GM21723 (cell line): ENCODE measurements around the gene GPR141.

ENCODE experiments used
- ATAC-seq: cut with Tn5 transposase; IDR thresholded peaks from one replicate; pipeline ENCODE4 v1.9.1; 2021; ENCODE audit warnings: mild to moderate bottlenecking, moderate library complexity; ENCODE audit not compliant: unreplicated experiment

Gene GPR141, protein sequence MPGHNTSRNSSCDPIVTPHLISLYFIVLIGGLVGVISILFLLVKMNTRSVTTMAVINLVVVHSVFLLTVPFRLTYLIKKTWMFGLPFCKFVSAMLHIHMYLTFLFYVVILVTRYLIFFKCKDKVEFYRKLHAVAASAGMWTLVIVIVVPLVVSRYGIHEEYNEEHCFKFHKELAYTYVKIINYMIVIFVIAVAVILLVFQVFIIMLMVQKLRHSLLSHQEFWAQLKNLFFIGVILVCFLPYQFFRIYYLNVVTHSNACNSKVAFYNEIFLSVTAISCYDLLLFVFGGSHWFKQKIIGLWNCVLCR

DNA sequence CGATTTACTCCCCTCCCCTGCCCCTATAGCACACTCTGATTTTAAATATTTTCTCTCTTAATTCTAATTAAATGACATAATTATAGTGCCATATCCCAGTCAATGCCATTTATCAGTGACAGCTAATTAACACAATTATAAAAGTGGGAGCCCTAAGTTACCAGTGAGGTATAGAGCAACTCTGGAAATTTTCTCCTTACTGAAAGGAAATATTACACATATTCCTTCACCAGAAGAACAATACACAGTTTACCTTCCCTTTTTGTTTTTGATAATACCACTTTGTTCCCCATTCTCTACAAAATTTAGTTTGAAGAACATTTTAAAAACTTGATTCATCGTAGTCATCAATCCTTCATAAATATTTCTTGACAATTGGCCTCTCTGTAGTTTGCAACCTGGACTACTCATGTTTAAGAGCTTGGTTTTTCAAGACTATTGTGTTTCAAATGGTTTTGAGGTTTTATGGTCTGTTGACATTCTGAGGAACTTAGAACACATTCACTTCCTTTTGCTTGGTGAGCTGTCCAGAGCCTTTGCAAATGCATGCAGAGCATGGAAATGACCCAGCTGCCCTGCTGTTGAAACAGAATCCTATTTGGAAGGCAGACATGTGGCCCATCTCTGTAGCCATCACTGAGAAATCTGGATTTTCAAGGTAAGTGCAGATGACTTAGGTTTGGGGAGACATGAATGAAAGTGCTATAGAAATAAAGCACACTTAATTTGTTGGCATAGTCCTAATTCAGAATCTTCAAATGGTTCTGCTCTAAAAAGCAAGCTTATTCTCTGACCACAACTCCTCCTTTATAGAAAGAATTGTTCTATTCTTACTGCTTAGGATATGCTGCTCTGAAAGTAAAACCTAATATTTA lies at the start of gene GPR141:
Gene GPR141 (plus strand): TSS at position 521 of the 875 bp plus-strand sequence. CDS start 56,628 bp downstream, outside the sequence.
- peak; percentile 96 for ATAC-seq

DNA sequence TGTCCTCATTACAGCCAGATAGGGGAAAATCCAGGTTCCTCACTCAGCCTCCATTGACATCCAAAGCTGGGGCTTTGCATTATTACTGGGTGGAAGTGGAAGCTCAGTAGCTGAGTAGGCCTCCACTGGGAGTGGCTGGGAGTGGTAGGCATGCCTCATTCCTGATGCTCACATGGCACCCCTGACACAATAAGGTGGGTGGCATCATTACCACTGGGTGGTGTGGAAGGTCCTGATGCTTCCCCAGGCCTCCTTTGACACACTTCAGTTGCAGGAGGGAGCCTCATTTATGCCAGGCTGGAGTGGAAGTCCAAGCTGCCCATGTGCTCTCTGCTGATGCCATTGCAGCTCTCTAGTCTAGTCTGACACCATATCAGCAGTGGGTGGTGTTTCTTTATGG lies 48.2 kb upstream of the GPR141 start:
- ATAC-seq = no peak

DNA sequence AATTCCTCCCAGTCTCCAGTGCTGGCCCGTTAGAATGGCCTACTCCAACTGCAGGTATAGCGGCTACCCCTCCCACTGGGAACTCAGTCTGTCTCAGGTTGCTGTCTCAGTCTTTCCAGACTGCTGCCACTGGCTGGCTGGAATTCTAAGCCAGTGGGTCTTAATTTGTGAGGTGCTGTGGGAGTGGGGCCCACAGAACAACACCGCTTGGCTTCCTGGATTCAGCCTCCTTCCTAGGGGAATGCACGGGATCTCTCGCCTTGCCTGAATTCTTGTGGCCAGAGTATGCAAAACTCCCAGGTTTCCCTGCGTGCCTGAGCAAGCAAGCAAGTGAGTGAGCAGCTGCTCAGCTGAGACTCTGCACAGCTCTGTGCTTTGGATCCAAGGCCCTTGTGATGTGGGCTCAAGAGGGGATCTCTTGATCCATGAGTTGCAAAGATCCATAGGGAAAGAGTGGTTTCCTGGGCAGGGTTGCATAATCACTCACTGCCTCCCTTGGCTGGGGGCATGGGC lies 41.5 kb upstream of the GPR141 start:
- no peak for ATAC-seq

DNA sequence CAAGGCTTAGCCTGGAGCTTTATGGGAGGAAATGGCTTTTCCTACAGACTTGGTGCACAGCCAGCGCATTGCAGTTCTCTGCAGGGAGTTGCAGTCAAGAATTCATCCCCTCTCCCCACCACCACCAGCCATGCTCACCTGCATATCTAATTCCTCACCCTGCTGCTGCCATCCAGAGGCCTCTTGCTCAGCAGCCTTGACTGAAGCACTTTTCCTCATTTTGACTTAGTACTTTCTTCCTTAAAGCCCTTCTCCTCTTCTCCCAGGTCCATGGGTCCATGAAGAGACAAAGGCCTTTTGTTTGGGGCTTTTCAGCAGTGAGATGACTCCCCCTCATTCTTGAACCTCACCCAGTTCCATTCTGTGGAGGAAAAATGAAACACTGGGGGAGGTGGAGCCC lies 39.7 kb upstream of the GPR141 start:
- ATAC-seq = no peak

DNA sequence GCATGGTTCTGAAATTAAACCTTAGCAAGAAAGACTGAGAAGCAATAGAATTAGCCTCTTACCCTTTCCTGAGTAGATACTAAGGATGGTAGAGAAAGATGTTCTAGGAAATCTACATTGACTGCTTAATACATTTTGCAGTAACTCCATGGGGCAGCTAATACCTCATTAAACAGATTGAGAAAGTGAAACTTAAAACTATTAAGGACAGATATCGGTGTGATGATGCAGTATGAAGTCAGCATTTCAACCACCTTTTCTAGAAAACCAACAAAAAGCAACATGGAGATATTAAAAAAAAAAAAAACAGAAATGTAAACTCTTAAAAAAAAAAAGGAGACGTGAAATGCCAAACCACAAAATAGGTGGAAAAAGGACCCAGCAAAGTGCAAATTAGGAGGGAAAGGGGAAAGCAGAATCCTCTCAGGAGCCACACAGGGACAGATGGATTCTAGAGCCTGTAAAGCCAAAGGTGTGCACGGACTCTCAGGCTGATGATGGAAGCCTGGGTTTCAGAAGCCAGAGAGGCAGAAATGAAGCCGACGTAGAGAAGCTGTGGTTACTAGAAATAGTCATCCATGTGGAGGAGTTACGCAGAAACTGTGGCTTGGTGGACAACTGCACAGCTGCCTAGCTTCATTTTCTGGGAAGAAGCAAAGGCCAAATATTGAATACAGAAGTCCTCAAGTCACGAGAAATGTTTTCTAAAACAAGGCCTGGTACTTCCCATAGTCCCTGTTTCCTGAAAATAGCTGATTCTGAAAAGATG lies 38.1 kb upstream of the GPR141 start:
- no peak for ATAC-seq

DNA sequence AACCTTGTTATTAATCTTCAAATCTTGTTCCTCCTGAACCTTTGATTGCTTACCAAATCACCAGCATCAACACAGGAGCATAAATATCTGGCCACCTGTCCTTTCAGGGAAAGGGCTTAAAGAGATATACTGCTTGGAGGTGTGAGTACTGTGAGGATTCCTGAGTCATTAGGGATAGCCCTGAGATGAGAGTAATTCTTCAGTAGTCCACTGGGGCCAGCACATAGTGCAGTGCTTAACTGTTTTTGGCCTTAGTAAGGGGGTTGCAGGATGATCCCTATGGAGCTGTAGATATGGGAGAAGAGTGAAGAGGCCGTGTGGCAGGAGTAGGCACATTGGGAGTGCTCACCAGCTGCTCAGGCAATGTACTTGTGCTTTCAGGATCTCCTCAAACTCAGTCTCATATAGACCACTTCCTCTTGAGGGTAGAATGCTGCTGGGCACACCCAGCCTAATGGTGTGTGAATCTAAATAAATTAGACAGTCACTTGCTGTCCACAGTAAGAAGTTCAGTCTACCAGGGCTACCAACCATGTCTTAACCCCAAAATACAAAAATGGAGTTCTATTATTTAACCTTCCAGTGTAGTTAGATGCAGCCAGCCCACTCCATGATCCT lies 26.5 kb upstream of the GPR141 start:
- ATAC-seq = peak; percentile 94

DNA sequence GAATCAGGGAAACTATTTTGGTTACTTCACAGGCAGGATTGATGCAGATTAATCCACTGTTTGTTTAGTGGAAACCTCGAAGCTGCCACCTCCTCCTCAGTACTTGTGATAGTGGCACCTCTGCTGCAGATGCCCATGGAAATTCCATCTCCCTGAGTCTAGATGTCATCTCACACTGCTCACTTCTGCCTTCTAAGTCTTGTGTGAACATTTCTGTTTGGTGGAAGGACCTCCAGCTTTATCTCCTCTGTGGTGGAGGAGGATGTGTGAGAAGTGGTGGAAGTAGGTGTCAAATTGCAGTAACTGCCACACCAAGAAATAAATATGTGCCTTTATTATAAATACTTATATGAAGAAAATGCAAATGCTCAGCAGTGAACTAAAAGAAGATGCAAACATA lies 25.8 kb upstream of the GPR141 start:
- no peak for ATAC-seq

DNA sequence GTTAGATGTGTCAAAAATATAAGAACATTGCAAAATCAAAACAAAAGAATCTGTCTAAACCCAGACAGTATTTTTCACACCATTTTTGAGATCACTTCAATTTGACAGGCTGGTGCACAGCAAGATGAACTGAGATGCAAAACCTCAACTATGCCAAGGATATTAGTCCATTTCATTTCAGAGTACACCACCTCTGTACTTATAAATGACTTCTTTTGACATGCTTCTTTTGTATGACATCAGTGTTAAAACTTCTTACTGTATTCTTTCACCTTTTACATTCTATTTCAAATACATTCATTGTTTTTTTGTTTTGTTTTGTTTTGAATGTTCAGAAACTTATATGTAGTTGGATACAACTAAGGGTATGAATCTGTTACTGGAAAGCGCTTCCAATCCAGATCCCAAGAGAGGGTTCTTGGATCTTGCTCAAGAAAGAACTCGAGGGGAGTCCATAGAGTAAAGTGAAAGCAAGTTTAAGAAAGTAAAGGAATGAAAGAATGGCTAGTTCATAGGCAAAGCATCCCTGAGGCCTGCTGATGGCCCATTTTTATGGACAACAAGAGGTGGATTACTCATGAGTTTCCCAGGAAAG lies 23.5 kb upstream of the GPR141 start:
- no peak for ATAC-seq

DNA sequence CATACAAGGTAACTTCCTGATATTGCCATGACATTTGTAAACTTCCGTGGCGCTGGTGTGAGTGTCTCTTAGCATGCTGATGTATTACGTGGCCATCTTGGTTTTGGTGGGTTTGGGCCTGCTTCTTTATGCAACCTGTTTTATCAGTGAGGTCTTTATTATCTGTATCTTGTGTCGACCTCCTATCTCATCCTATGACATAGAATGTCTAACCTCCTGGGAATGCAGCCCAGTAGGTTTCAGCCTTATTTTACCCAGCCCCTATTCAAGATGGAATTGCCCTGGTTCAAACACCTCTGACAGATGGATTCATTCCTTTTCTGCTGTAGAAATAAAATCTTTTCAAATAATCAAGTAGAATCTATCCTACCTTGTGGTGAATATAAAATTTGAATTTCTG lies 23.0 kb upstream of the GPR141 start:
- no peak for ATAC-seq

DNA sequence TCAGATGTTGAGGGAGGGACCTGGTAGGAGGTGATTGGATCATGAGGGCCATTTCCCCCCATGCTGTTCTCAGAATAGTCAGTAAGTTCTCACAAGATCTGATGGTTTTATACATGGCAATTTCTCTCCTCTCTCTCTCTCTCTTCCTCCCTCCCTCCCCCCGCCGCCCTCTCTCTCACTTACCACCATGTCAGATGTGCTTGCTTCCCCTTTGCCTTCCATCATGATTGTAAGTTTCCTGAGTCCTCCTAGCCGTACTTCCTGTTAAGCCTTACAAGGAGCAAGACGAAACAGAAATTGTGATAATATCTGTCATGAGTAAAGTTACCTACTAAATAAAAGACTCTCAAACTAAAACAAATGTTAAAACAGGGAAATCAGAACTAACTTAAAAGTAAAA lies 19.9 kb upstream of the GPR141 start:
- ATAC-seq = no peak

DNA sequence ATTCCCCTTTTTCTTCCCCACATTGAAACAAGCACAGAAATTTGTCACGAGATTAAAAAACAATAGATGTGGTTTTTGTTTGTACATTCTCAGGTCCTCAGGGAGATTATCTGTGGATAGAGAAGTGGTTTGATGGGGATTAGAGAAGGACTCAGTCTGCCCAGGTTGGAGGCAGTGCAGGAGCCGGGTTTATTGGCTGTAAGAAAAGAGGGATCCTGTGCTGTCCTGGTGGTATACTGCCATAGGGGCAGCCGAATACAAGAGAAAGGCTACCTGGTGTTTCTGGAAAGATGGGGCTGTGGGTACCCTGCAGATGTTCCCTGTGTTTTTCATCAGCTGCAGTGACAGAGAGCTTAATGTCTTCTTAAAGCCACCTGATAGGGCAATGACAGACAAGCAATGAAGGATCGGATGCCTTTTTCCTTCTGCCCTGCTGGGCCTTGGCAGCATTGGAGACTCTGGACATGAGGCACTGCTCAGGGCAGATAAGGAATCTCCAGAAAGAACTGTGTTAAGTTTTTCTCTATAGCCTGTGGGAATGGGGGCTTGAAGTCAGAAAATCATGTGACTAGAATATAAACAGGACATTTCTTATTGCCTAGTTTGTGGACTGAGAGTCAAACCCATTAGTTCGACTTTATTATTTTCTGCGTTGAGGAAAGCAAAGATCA lies 18.1 kb upstream of the GPR141 start:
- ATAC-seq = no peak

DNA sequence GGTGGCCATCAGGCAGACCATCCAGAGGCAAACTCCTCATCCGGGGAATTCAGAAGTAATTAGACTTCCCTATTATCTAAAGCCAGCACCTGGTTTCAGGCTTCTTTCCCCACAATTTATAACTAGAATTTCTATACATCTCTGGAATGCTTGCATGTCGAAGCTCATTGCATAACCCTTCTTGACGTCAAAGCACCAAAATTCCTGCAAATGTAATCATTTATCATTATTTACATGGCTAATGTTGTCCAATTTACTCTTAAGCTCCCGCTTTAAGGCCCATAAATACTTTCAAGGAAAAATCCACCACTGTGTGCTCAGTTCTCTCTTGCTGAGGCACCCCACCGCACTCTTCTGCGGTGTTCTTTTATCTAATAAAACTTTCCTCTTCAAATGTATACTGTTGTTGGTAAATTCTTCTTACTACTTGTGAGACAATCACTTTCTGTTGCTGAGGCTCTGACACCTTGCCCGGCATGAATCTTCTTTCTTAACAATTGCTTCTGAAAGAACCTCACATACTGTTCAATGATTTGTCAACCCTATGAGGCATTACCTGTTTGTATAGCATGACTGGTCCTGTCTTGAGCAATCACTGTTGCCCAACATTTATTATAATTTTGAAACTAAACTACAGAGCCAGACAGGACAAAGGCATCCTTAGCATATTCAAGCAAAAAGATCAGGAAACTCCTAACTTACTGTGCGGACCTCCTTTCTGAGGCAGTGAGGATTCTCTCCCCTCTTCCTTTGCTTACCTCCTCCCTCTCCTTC lies 17.4 kb upstream of the GPR141 start:
- ATAC-seq = no peak

DNA sequence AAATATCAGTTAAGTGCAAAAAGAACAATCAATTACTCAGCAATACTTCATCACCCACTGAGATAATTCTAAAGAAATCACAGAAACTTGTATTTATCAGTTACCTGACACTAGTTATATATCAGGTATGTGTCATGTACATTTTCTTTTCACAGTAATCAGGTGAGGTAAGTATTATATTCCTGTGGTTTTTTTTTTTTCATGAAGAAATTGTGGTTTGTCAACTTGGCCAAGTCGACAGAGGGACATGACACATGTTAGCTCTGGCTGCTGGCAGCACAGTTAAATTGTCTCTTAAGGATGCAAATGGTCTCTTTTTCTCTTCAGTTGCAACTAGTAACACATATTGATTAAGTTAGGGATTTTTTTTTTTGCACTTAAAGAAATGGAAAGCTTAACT lies 13.7 kb upstream of the GPR141 start:
- no peak for ATAC-seq

DNA sequence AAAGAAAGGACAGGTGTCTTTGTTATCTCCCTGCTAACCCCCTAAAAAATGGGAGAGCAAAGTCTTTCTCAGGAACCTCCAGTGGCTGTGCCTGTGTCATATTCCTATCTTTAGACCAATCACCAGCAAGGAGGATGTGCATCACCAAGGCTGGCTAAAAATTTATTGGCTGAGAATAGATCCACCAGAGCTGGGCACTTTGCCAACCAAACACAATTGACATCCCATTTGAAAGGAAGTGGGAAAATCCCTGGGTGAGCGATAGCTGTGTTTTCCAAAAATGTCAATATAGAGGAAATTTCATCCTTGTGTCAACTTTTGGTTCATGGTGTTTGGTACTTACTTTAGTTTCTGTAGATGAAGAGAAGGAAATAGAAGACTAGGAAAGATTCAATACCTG lies 13.1 kb upstream of the GPR141 start:
- no peak for ATAC-seq

DNA sequence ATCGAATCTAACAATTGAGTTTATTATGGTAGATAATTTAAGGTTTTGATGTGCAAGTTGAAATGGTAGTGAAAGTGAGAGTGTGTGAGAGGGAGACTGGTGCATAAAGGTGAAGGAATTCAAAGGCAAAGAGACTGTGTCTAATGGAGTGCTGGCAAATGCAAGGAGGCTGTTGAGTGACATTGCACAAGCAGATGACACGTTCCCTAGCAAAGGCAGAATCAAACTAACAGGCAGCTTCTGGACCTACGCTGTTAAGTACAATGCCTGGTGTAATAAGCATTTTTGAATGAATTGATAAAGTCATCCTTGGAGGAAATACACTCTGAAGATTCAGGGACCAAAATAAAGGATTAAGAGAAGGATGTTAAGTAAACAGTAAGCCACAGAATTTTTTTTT lies 11.7 kb upstream of the GPR141 start:
- ATAC-seq = no peak

DNA sequence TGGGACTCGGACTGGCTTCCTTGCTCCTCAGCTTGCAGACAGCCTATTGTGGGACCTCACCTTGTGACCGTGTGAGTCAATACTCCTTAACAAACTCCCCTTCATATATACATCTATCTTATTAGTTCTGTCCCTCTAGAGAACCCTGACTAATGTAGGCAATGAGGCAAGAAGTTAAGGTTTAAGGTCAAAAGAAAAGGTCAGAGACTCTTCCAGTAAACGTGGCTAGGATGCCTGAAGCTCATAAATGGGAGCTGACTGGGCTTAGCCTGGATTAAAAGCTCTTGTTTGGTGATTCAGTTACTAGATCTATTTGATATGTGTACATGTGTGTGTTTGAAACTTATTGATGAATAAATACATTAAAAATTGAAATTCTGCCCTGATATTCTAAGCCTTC lies 10.6 kb upstream of the GPR141 start:
- ATAC-seq = no peak

DNA sequence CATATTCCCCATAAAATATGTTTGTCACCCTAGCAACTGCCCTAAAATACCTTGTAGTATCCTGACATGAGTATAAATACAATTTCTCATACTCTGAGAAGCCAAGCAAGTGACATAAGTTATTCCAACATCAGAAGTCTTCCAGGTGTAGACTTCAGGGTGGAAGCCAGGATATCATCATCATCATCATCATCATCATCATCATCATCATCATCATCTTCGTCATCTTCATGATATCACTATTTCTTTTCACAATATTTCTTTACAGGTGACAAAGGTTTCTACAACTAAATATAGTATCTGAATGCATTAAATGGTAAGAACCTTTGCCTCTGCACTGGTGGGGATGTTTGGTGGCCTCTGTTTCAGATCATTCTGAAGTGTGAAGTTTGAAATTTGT lies 10.0 kb upstream of the GPR141 start:
- ATAC-seq = no peak

DNA sequence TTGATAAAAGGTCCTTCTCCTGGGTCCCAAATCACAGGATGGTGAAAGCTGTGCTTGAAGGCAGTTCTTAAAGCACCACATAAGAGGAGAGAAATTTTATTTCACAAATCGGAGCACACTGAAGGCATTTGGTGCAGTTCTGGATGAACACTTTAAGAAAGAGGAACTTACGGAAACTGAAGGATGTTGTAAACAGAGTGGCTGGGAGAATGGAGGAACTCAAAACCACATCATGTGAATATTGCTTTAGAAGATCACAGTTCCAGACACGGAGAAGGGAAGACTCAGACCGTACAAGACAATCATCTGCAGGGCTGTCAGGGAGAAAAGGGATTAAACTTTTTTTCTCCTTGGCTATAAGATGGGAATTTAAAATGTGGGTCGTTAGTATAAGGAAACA lies 9.0 kb upstream of the GPR141 start:
- no peak for ATAC-seq

DNA sequence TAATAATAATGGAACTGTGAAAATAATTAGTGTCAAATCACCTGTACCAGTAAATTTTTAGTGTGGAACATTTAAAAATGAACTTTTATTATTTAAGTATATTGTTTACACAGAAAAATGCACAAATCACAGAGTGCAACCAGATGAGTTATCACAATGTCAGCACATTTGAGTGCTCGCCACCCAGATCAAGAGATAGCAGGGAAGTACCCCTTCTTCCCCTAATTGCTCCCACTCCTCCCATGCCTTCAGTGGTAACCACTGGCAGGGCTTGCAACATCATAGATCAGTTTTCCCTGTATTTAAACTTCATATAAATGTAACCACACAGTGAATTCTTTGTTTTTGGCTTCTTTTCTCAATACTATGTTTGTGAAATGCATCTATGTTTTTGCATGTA lies 7.8 kb upstream of the GPR141 start:
- ATAC-seq = no peak
